Mesodermal cell (in vitro differentiated cells): ENCODE measurements around the gene C5orf63.
"Not testable (repeated sequence)": the region's sequence is repeated elsewhere in the genome, so short reads cannot be mapped to it uniquely, and the experiment has no call there.

Experiments used
- H3K27ac ChIP-seq: 2 replicates; pipeline ENCODE4 v1.7.0; 2013; ENCODE audit warnings: mild to moderate bottlenecking, low read depth, low read length, moderate library complexity; ENCODE audit not compliant: severe bottlenecking
- H3K36me3 ChIP-seq: 2 replicates; pipeline ENCODE4 v1.7.1; 2013; ENCODE audit warnings: mild to moderate bottlenecking, low read length, moderate library complexity; ENCODE audit not compliant: control insufficient read depth, insufficient read depth
- H3K4me1 ChIP-seq: one replicate; pipeline ENCODE4 v1.7.1; 2013; ENCODE audit warnings: mild to moderate bottlenecking, low read length; ENCODE audit not compliant: insufficient read depth, control insufficient read depth, poor library complexity, severe bottlenecking
- H3K4me3 ChIP-seq: 2 replicates; pipeline ENCODE4 v1.7.0; 2013; ENCODE audit warnings: low read length, control low read depth, mild to moderate bottlenecking; ENCODE audit not compliant: insufficient read depth, poor library complexity, severe bottlenecking; ENCODE audit errors: extremely low read depth
- H3K9me3 ChIP-seq: 2 replicates; pipeline ENCODE4 v1.7.1; 2013; ENCODE audit warnings: mild to moderate bottlenecking, low read length, moderate library complexity; ENCODE audit not compliant: control insufficient read depth
- WGBS, 2 experiments: methylation state at CpG; one replicate each; pipeline ENCODE4 v1.1.5; 2013; ENCODE audit warnings: missing lambda C conversion rate in 2 of 2; ENCODE audit not compliant: insufficient coverage in 2 of 2; 5-methylcytosine and 5-hydroxymethylcytosine counted together

The C5orf63 gene

GRCh38 chr5:127019928-127020327 is 53.4 kb downstream of the C5orf63 start:
- Histone ChIP-seq H3K4me1 (no peaks in the 10 kb centered on the region), H3K4me3 (no peak overlapping the region), H3K36me3 (no peaks in the 10 kb centered on the region), H3K27ac (no peak overlapping the region), H3K9me3 (no peaks in the 10 kb centered on the region)
- WGBS, 2 experiments, result 78 to 91% methylated on average over 1 of the region's 1 CpG

- H3K36me3 ChIP-seq, H3K4me1 ChIP-seq, H3K4me3 ChIP-seq, H3K9me3 ChIP-seq, H3K27ac ChIP-seq: not testable (repeated sequence)
- WGBS, 2 experiments, result 92 to 94% methylated on average over 2 to 3 of the region's 4 CpGs
These were observed 56.6 kb downstream of the C5orf63 start for GRCh38 chr5:127016722-127017121.

GRCh38 chr5:127015716-127016115 is 57.6 kb downstream of the C5orf63 start:
- WGBS, 2 experiments, result 84 to 88% methylated on average over 2 to 3 of the region's 4 CpGs
- Histone ChIP-seq H3K36me3 (no peaks in the 10 kb centered on the region), H3K27ac (no peak overlapping the region), H3K4me3 (no peak overlapping the region), H3K4me1 (peaks cover 3% of the 10 kb centered on the region), H3K9me3 (no peaks in the 10 kb centered on the region)

- WGBS, 2 experiments, result no CpG with 5 or more reads among the region's 1 CpG
- Histone ChIP-seq H3K27ac (no peak overlapping the region), H3K9me3 (no peaks in the 10 kb centered on the region), H3K4me3 (no peak overlapping the region), H3K4me1 (peaks cover 3% of the 10 kb centered on the region), H3K36me3 (no peaks in the 10 kb centered on the region)
These were observed 58.7 kb downstream of the C5orf63 start for GRCh38 chr5:127014573-127014972.

GRCh38 chr5:127013407-127013806 is 59.9 kb downstream of the C5orf63 start:
- Histone ChIP-seq H3K27ac (no peak overlapping the region), H3K4me3 (no peak overlapping the region), H3K4me1 (peaks cover 3% of the 10 kb centered on the region), H3K9me3 (no peaks in the 10 kb centered on the region), H3K36me3 (no peaks in the 10 kb centered on the region)
- no CpG with 5 or more reads among the region's 2 CpGs for WGBS, 2 experiments

- peaks cover 3% of the 10 kb centered on the region for H3K4me1 ChIP-seq
- no peaks in the 10 kb centered on the region for H3K36me3 ChIP-seq
- no peaks in the 10 kb centered on the region for H3K9me3 ChIP-seq
- no peak overlapping the region for H3K4me3 ChIP-seq
- H3K27ac ChIP-seq, result no peak overlapping the region
These were observed 60.4 kb downstream of the C5orf63 start for GRCh38 chr5:127012916-127013315.

- Histone ChIP-seq H3K9me3 (no peaks in the 10 kb centered on the region), H3K4me1 (peaks cover 3% of the 10 kb centered on the region), H3K27ac (no peak overlapping the region), H3K4me3 (no peak overlapping the region), H3K36me3 (no peaks in the 10 kb centered on the region)
- 88 to 100% methylated on average over 2 of the region's 2 CpGs for WGBS, 2 experiments
These were observed 61.2 kb downstream of the C5orf63 start for GRCh38 chr5:127011961-127012644.

GRCh38 chr5:127011153-127011552 is 62.1 kb downstream of the C5orf63 start:
- Histone ChIP-seq H3K27ac (no peak overlapping the region), H3K4me3 (no peak overlapping the region), H3K9me3 (no peaks in the 10 kb centered on the region), H3K4me1 (peaks cover 3% of the 10 kb centered on the region), H3K36me3 (no peaks in the 10 kb centered on the region)
- WGBS, 2 experiments, result 93% methylated on average over 2 of the region's 4 CpGs; no CpG with 5 or more reads in 1 of the 2 experiments

- 57 to 100% methylated on average over 1 of the region's 2 CpGs for WGBS, 2 experiments
- no peak overlapping the region for H3K4me3 ChIP-seq
- H3K9me3 ChIP-seq, result no peaks in the 10 kb centered on the region
- H3K27ac ChIP-seq, result no peak overlapping the region
- H3K36me3 ChIP-seq, result no peaks in the 10 kb centered on the region
- peaks cover 3% of the 10 kb centered on the region for H3K4me1 ChIP-seq
These were observed 62.9 kb downstream of the C5orf63 start for GRCh38 chr5:127010362-127010761.

GRCh38 chr5:127009784-127010183 is 63.5 kb downstream of the C5orf63 start:
- peaks cover 3% of the 10 kb centered on the region for H3K4me1 ChIP-seq
- H3K9me3 ChIP-seq, result no peaks in the 10 kb centered on the region
- H3K4me3 ChIP-seq, result no peak overlapping the region
- WGBS, 2 experiments, result no CpG with 5 or more reads among the region's 1 CpG
- H3K27ac ChIP-seq, result no peak overlapping the region
- no peaks in the 10 kb centered on the region for H3K36me3 ChIP-seq

- peaks cover 6% of the 10 kb centered on the region for H3K4me1 ChIP-seq
- no peak overlapping the region for H3K27ac ChIP-seq
- WGBS, 2 experiments, result 83 to 100% methylated on average over 1 of the region's 6 CpGs
- H3K9me3 ChIP-seq, result no peaks in the 10 kb centered on the region
- H3K4me3 ChIP-seq, result no peak overlapping the region
- H3K36me3 ChIP-seq, result no peaks in the 10 kb centered on the region
These were observed 64.9 kb downstream of the C5orf63 start for GRCh38 chr5:127008300-127008975.
